HEK293T (cell line): ENCODE data around the gene MOGAT3.

Source experiments
- ARNT ChIP-seq: fragments of 450-650 bp; IDR thresholded peaks from 2 replicates; pipeline ENCODE4 v1.6.1; 2017; ENCODE audit warnings: mild to moderate bottlenecking
- FOXA1 ChIP-seq: fragments of 450-650 bp; IDR thresholded peaks from 2 replicates; pipeline ENCODE4 v1.6.1; 2016; ENCODE audit warnings: mild to moderate bottlenecking
- FOXM1 ChIP-seq: fragments of 450-650 bp; IDR thresholded peaks from 2 replicates; pipeline ENCODE4 v1.6.1; 2017; ENCODE audit warnings: mild to moderate bottlenecking, borderline replicate concordance
- HDGF ChIP-seq: fragments of 450-650 bp; IDR thresholded peaks from 2 replicates; pipeline ENCODE4 v1.6.1; 2017; ENCODE audit warnings: antibody characterized with exemption, borderline replicate concordance
- L3MBTL2 ChIP-seq: fragments of 450-650 bp; conservative IDR thresholded peaks from 2 replicates; pipeline ENCODE4 v1.6.1; 2016; ENCODE audit warnings: mild to moderate bottlenecking
- SP1 ChIP-seq: fragments of 450-650 bp; IDR thresholded peaks from 2 replicates; pipeline ENCODE4 v1.6.1; 2017
- SUZ12 ChIP-seq: fragments of 450-650 bp; IDR thresholded peaks from 2 replicates; pipeline ENCODE4 v1.6.1; 2016; ENCODE audit warnings: mild to moderate bottlenecking
- TARDBP ChIP-seq: fragments of 450-650 bp; IDR thresholded peaks from 2 replicates; pipeline ENCODE4 v1.6.1; 2016

DNA sequence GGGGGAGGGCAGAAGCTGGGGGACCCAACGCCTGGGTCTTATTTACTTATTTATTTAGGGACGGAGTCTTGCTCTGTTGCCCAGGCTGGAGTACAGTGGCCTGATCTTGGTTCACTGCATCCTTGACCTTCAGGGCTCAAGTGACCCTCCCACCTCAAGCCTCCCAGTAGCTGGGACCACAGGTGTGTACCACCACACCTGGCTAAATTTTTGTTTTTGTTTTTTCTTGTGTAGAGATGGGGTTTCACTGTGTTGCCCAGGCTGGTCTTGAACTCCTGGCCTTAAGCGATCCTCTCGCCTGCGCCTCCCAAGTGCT lies 1.7 kb upstream of the MOGAT3 start:
- no peak for TF ChIP-seq HDGF
- no peak for TF ChIP-seq SP1
- no peak for TF ChIP-seq FOXM1
- no peak for TF ChIP-seq ARNT
- TF ChIP-seq SUZ12, result no peak
- TF ChIP-seq FOXA1, result no peak
- no peak for TF ChIP-seq TARDBP
- no peak for TF ChIP-seq L3MBTL2
